Measurements from ENCODE around the gene ANKFN1.

DNA sequence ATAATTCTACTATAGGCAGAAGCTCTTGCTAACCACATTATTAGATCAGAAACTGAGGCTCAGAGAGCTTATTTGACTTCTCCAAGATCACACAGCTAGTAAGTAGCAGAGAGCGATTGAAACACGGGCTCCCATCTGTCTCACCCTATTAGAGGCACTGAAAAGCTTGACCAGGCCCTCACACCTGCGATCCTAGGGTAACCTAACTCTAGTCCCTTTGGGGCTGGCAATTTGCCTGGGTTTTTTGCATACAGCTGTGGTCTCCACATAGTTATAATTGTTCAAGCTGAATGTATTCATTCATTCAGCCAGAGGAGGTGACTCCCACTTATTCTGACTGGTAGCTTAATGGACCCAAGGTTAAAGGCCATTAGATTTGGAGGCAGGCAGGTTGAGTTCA lies 121.2 kb downstream of the ANKFN1 start:
- TF ChIP-seq CTCF (IDR thresholded peaks at IDR 0.05) (no peak), POLR2A (IDR thresholded peaks at IDR 0.05) (no peak)
